ENCODE results near the gene RFC2.

DNA sequence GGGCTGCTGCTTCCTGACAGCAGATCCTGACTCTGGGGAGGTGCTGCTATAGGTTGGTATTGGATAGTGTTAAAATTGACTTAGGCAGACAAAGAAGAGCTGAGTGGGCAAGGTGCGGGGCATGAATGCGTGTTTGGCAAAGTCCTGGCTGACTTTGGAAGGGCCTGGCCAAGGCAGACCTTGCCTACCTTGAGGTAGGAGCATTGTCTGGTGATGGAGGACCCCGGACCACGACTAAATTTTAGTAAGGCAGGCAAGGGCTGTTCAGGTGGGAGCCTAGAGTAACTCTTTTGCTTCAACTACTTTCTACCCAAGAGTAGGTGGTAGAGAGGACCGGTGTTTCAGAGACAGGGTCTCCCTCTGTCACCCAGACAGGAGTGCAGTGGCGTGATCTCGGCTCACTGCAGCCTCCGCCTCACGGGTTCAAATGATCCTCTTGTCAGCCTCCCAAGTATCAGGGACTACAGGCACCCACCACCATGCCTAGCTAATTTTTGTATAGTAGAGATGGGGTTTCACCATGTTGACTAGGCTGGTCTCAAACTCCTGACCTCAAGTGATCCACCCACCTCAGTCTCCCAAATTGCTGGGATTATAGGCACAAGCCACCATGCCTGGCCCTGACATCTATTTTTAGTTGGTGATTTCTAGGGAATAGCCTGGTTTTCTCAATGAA, 56.6 kb downstream of the RFC2 start:
- no peak for TF ChIP-seq EZH2 (IDR thresholded peaks at IDR 0.05; ENCODE audit: insufficient read depth, poor library complexity, severe bottlenecking)
- TF ChIP-seq EZH2phosphoT487 (IDR thresholded peaks at IDR 0.05; ENCODE audit: insufficient read depth, low read depth), result no peak

Measured in GM23248 (cell line).